DND-41 (cell line): ENCODE results near the gene KLHL6.

Experiments
- ATAC-seq: fragments of 200-7000 bp; cut with Tn5 transposase; 3 replicates; pipeline ENCODE4 v1.9.1; 2021; ENCODE audit warnings: low read depth; ENCODE audit not compliant: insufficient read depth
- DNase-seq: peaks from one replicate; pipeline ENCODE4 v3.0.0-alpha.2; 2020
- H2AFZ ChIP-seq: 2 replicates; pipeline ENCODE4 v1.6.0; 2012; ENCODE audit warnings: low read depth, low read length
- H3K27ac ChIP-seq: 2 replicates; pipeline ENCODE4 v1.5.1; 2012; ENCODE audit warnings: low read length, inconsistent platforms
- H3K27me3 ChIP-seq: fragments of 200-600 bp; sonication (generic); 2 replicates; pipeline ENCODE4 v1.6.0; 2012; ENCODE audit warnings: low read length, mild to moderate bottlenecking, inconsistent platforms; ENCODE audit not compliant: insufficient read depth, poor library complexity
- H3K36me3 ChIP-seq: 2 replicates; pipeline ENCODE4 v1.5.1; 2012; ENCODE audit warnings: low read length, inconsistent platforms; ENCODE audit not compliant: insufficient read depth
- H3K4me1 ChIP-seq: 2 replicates; pipeline ENCODE4 v1.5.1; 2012; ENCODE audit warnings: mild to moderate bottlenecking, low read length; ENCODE audit not compliant: insufficient read depth
- H3K4me2 ChIP-seq: 2 replicates; pipeline ENCODE4 v1.6.0; 2012; ENCODE audit warnings: mild to moderate bottlenecking, moderate library complexity, low read length, inconsistent platforms; ENCODE audit not compliant: insufficient read depth
- H3K4me3 ChIP-seq, 2 experiments: fragments of 200-600 bp in 1 of 2; shearing (Covaris generic) in 1 of 2; 2 replicates each; pipeline ENCODE4 v1.5.1; 2012 to 2016; ENCODE audit warnings: inconsistent platforms in 2 of 2, low read length in 2 of 2, mild to moderate bottlenecking in 2 of 2, low read depth in 1 of 2, moderate library complexity in 1 of 2
- H3K79me2 ChIP-seq: 2 replicates; pipeline ENCODE4 v1.6.0; 2012; ENCODE audit warnings: low read length, inconsistent platforms; ENCODE audit not compliant: insufficient read depth
- H3K9ac ChIP-seq: 2 replicates; pipeline ENCODE4 v1.6.0; 2012; ENCODE audit warnings: low read depth, mild to moderate bottlenecking, inconsistent platforms, low read length, moderate library complexity
- H3K9me3 ChIP-seq: 2 replicates; pipeline ENCODE4 v1.5.1; 2012; ENCODE audit warnings: low read length, moderate library complexity, mild to moderate bottlenecking, inconsistent platforms; ENCODE audit not compliant: insufficient read depth, severe bottlenecking
- H4K20me1 ChIP-seq: 2 replicates; pipeline ENCODE4 v1.6.0; 2012; ENCODE audit warnings: low read length; ENCODE audit not compliant: insufficient read depth
- CTCF ChIP-seq: IDR thresholded peaks from 2 replicates; pipeline ENCODE4 v1.5.1; 2012; ENCODE audit warnings: borderline replicate concordance, low read length, moderate library complexity, mild to moderate bottlenecking; ENCODE audit not compliant: poor library complexity, severe bottlenecking; ENCODE audit errors: extremely low read depth
- EZH2 ChIP-seq: IDR thresholded peaks from 3 replicates; pipeline ENCODE4 v1.6.1; 2012; ENCODE audit warnings: borderline replicate concordance, low read depth, mild to moderate bottlenecking, moderate library complexity, low read length, inconsistent platforms; ENCODE audit not compliant: severe bottlenecking

The KLHL6 gene

GRCh38 chr3:183488343-183488742 is 67.2 kb downstream of the KLHL6 start:
- Histone ChIP-seq H2AFZ (no peak overlapping the region), H3K9me3 (no peaks in the 10 kb centered on the region), H3K4me1 (no peaks in the 10 kb centered on the region), H3K4me2 (no peak overlapping the region), H3K27ac (no peak overlapping the region), H3K79me2 (no peaks in the 10 kb centered on the region), H4K20me1 (no peaks in the 10 kb centered on the region), H3K4me3 (no peak overlapping the region), H3K9ac (no peak overlapping the region), H3K27me3 (no peaks in the 10 kb centered on the region), H3K36me3 (peaks cover 23% of the 10 kb centered on the region)
- ATAC-seq (no peak), DNase-seq (no peak)
- no peak for TF ChIP-seq CTCF
- no peak for TF ChIP-seq EZH2

- Histone ChIP-seq H3K4me2 (no peak overlapping the region), H3K4me1 (no peaks in the 10 kb centered on the region), H4K20me1 (no peaks in the 10 kb centered on the region), H2AFZ (no peak overlapping the region), H3K79me2 (no peaks in the 10 kb centered on the region), H3K36me3 (peaks cover 18% of the 10 kb centered on the region), H3K9ac (no peak overlapping the region), H3K27ac (no peak overlapping the region), H3K4me3 (no peak overlapping the region), H3K9me3 (no peaks in the 10 kb centered on the region), H3K27me3 (no peaks in the 10 kb centered on the region)
- ATAC-seq: no peak
- TF ChIP-seq EZH2: no peak
- no peak for TF ChIP-seq CTCF
- no peak for DNase-seq
Observed at GRCh38 chr3:183487896-183488295, 67.6 kb downstream of the KLHL6 start.

- TF ChIP-seq EZH2 (no peak), CTCF (no peak)
- ATAC-seq: no peak
- peaks cover 10% of the 10 kb centered on the region for H3K36me3 ChIP-seq
- no peaks in the 10 kb centered on the region for H4K20me1 ChIP-seq
- no peak overlapping the region for H3K27ac ChIP-seq
- no peak overlapping the region for H2AFZ ChIP-seq
- no peaks in the 10 kb centered on the region for H3K79me2 ChIP-seq
- DNase-seq: no peak
- H3K9ac ChIP-seq: no peak overlapping the region
- no peaks in the 10 kb centered on the region for H3K9me3 ChIP-seq
- no peaks in the 10 kb centered on the region for H3K27me3 ChIP-seq
- no peak overlapping the region for H3K4me3 ChIP-seq
- H3K4me2 ChIP-seq: no peak overlapping the region
- H3K4me1 ChIP-seq: no peaks in the 10 kb centered on the region
Observed at GRCh38 chr3:183487016-183487415, 68.5 kb downstream of the KLHL6 start.

GRCh38 chr3:183486472-183486871 is 69.0 kb downstream of the KLHL6 start:
- TF ChIP-seq EZH2 (no peak), CTCF (no peak)
- H3K9me3 ChIP-seq: no peaks in the 10 kb centered on the region
- no peaks in the 10 kb centered on the region for H3K79me2 ChIP-seq
- H3K36me3 ChIP-seq: peaks cover 4% of the 10 kb centered on the region
- no peak overlapping the region for H3K9ac ChIP-seq
- ATAC-seq (no peak), DNase-seq (no peak)
- H3K4me1 ChIP-seq: no peaks in the 10 kb centered on the region
- H3K27ac ChIP-seq: no peak overlapping the region
- no peak overlapping the region for H3K4me2 ChIP-seq
- no peak overlapping the region for H2AFZ ChIP-seq
- no peaks in the 10 kb centered on the region for H3K27me3 ChIP-seq
- H3K4me3 ChIP-seq: no peak overlapping the region
- no peaks in the 10 kb centered on the region for H4K20me1 ChIP-seq
